PC-3 (cell line): Measurements from ENCODE around the gene TMEM207.

Source experiments
- CTCF ChIP-seq: fragments of 300-600 bp; sonication (generic); conservative IDR thresholded peaks from 2 replicates; pipeline ENCODE4 v1.5.1; 2017; ENCODE audit warnings: antibody characterized with exemption, low read depth, mild to moderate bottlenecking, low read length
- EZH2 ChIP-seq: fragments of 300-600 bp; sonication (generic); IDR thresholded peaks from one replicate; pipeline ENCODE4 v1.6.1; 2017; ENCODE audit warnings: antibody characterized with exemption, mild to moderate bottlenecking, low read length; ENCODE audit not compliant: unreplicated experiment
- EZH2phosphoT487 ChIP-seq: fragments of 300-600 bp; sonication (generic); IDR thresholded peaks from 2 replicates; pipeline ENCODE4 v1.6.1; 2018; ENCODE audit warnings: mild to moderate bottlenecking, antibody characterized with exemption, low read length, borderline replicate concordance

- TF ChIP-seq CTCF (no peak), EZH2 (no peak), EZH2phosphoT487 (no peak)
Observed at GRCh38 chr3:190401963-190402362, 47.7 kb downstream of the TMEM207 start.
